ENCODE results near the gene PDIA5.

Gene PDIA5

GRCh38 chr3:123168122-123168521 is 101.3 kb downstream of the PDIA5 start:
- no peak overlapping the region for H4K91ac ChIP-seq (ENCODE audit: low read length)
- no peak overlapping the region for H3K4me2 ChIP-seq (ENCODE audit: low read length, poor library complexity, severe bottlenecking)
- H3K79me1 ChIP-seq (replicated peaks; ENCODE audit: low read length, poor library complexity, severe bottlenecking), result peaks cover 1% of the 10 kb centered on the region
- H3K27me3 ChIP-seq (ENCODE audit: control insufficient read depth in 1 of 2, insufficient read depth in 1 of 2, low read length in 2 of 2), result no peaks in the 10 kb centered on the region
- no peak overlapping the region for H3K27ac ChIP-seq (ENCODE audit: low read length, poor library complexity, severe bottlenecking)
- peaks cover 5% of the 10 kb centered on the region for H3K4me1 ChIP-seq (ENCODE audit: control insufficient read depth, insufficient read depth, low read depth, low read length)
- no peak overlapping the region for H3K23ac ChIP-seq (ENCODE audit: low read length in 2 of 2)
- no peak overlapping the region for H3K14ac ChIP-seq (ENCODE audit: low read length in 2 of 2)
- H3K9me3 ChIP-seq (ENCODE audit: control insufficient read depth, low read length), result no peaks in the 10 kb centered on the region
- H4K8ac ChIP-seq (ENCODE audit: low read length), result no peak overlapping the region
- H3K4me3 ChIP-seq (ENCODE audit: insufficient read depth in 1 of 2, low read depth in 1 of 2, low read length in 2 of 2), result no peak overlapping the region
- H3K4ac ChIP-seq (ENCODE audit: low read depth in 1 of 2, low read length in 2 of 2), result no peak overlapping the region
- H3K18ac ChIP-seq (ENCODE audit: low read depth in 1 of 2, low read length in 2 of 2), result no peak overlapping the region
- no peak overlapping the region for H2BK5ac ChIP-seq (ENCODE audit: low read depth, low read length, poor library complexity, severe bottlenecking)
- H2BK120ac ChIP-seq (ENCODE audit: low read depth, low read length), result no peak overlapping the region
- H3K36me3 ChIP-seq (ENCODE audit: control insufficient read depth in 1 of 2, insufficient read depth in 2 of 2, low read depth in 1 of 2, low read length in 2 of 2), result peaks cover 10 to 42% of the 10 kb centered on the region in 2 experiments
- H2AFZ ChIP-seq (ENCODE audit: low read depth, low read length), result no peak overlapping the region
- DNase-seq, result no peak
- no peak overlapping the region for H3K9ac ChIP-seq (ENCODE audit: low read length)
- H2BK15ac ChIP-seq (ENCODE audit: low read depth, poor library complexity, severe bottlenecking), result no peak overlapping the region
- H2BK12ac ChIP-seq (ENCODE audit: low read length in 2 of 2), result no peak overlapping the region
- H2AK5ac ChIP-seq (ENCODE audit: low read length, severe bottlenecking), result no peak overlapping the region

GRCh38 chr3:123168605-123169004 is 101.8 kb downstream of the PDIA5 start:
- Histone ChIP-seq H3K27ac (ENCODE audit: low read length, poor library complexity, severe bottlenecking) (no peak overlapping the region), H2BK12ac (ENCODE audit: low read length in 2 of 2) (no peak overlapping the region), H3K4me1 (ENCODE audit: control insufficient read depth, insufficient read depth, low read depth, low read length) (peaks cover 5% of the 10 kb centered on the region), H3K23ac (ENCODE audit: low read length in 2 of 2) (no peak overlapping the region), H3K4me2 (ENCODE audit: low read length, poor library complexity, severe bottlenecking) (no peak overlapping the region), H4K8ac (ENCODE audit: low read length) (no peak overlapping the region), H3K36me3 (ENCODE audit: control insufficient read depth in 1 of 2, insufficient read depth in 2 of 2, low read depth in 1 of 2, low read length in 2 of 2) (peaks cover 8 to 38% of the 10 kb centered on the region in 2 experiments), H4K91ac (ENCODE audit: low read length) (no peak overlapping the region), H2AFZ (ENCODE audit: low read depth, low read length) (no peak overlapping the region), H2BK15ac (ENCODE audit: low read depth, poor library complexity, severe bottlenecking) (no peak overlapping the region), H3K79me1 (replicated peaks; ENCODE audit: low read length, poor library complexity, severe bottlenecking) (peaks cover 1% of the 10 kb centered on the region), H3K4me3 (ENCODE audit: insufficient read depth in 1 of 2, low read depth in 1 of 2, low read length in 2 of 2) (no peak overlapping the region), H2BK120ac (ENCODE audit: low read depth, low read length) (no peak overlapping the region), H3K9ac (ENCODE audit: low read length) (no peak overlapping the region), H3K14ac (ENCODE audit: low read length in 2 of 2) (no peak overlapping the region), H3K27me3 (ENCODE audit: control insufficient read depth in 1 of 2, insufficient read depth in 1 of 2, low read length in 2 of 2) (no peaks in the 10 kb centered on the region), H3K18ac (ENCODE audit: low read depth in 1 of 2, low read length in 2 of 2) (no peak overlapping the region), H3K9me3 (ENCODE audit: control insufficient read depth, low read length) (no peaks in the 10 kb centered on the region), H3K4ac (ENCODE audit: low read depth in 1 of 2, low read length in 2 of 2) (no peak overlapping the region), H2BK5ac (ENCODE audit: low read depth, low read length, poor library complexity, severe bottlenecking) (no peak overlapping the region), H2AK5ac (ENCODE audit: low read length, severe bottlenecking) (no peak overlapping the region)
- WGBS, result 100% methylated on average over 1 of the region's 2 CpGs
- DNase-seq, result no peak

DNA sequence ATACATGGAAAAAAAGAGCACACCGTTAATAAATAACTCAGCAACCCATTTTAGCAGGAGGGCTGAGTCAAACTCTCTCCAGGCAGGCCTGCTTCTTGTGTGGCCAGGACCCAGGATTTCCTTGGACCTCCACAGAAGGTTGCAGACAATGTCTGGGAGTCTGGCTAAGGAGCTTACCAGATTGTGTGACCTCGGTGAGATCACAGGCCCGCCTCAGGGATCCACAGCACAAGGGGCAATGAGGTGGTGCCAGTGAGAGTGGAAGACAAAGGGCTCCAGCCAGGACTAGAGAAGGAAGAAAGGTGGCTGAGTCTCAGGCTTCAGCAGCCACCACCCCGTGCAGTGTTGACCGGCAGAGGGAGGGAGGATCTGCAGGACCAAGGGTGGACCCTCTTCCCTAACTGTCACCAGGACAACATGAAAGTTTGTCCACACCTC is 102.7 kb downstream of the PDIA5 start:
- H3K27ac ChIP-seq (ENCODE audit: low read length, poor library complexity, severe bottlenecking), result peak overlapping the region; percentile 53
- no peak overlapping the region for H3K4me3 ChIP-seq (ENCODE audit: insufficient read depth in 1 of 2, low read depth in 1 of 2, low read length in 2 of 2)
- no peak overlapping the region for H3K18ac ChIP-seq (ENCODE audit: low read depth in 1 of 2, low read length in 2 of 2)
- peaks cover under 1% of the 10 kb centered on the region for H3K79me1 ChIP-seq (replicated peaks; ENCODE audit: low read length, poor library complexity, severe bottlenecking)
- peak; percentile 5 for DNase-seq
- no peak overlapping the region for H3K4me2 ChIP-seq (ENCODE audit: low read length, poor library complexity, severe bottlenecking)
- no peak overlapping the region for H2AK5ac ChIP-seq (ENCODE audit: low read length, severe bottlenecking)
- peaks cover 1 to 28% of the 10 kb centered on the region in 2 experiments for H3K36me3 ChIP-seq (ENCODE audit: control insufficient read depth in 1 of 2, insufficient read depth in 2 of 2, low read depth in 1 of 2, low read length in 2 of 2)
- H3K14ac ChIP-seq (ENCODE audit: low read length in 2 of 2), result no peak overlapping the region
- no peak overlapping the region for H3K23ac ChIP-seq (ENCODE audit: low read length in 2 of 2)
- H3K27me3 ChIP-seq (ENCODE audit: control insufficient read depth in 1 of 2, insufficient read depth in 1 of 2, low read length in 2 of 2), result no peaks in the 10 kb centered on the region
- no peak overlapping the region for H2BK5ac ChIP-seq (ENCODE audit: low read depth, low read length, poor library complexity, severe bottlenecking)
- H4K8ac ChIP-seq (ENCODE audit: low read length), result peak overlapping the region; percentile 69
- peaks cover 5% of the 10 kb centered on the region for H3K4me1 ChIP-seq (ENCODE audit: control insufficient read depth, insufficient read depth, low read depth, low read length)
- no peak overlapping the region for H2BK12ac ChIP-seq (ENCODE audit: low read length in 2 of 2)
- WGBS, result 86% methylated on average over 5 of the region's 5 CpGs
- no peak overlapping the region for H2BK15ac ChIP-seq (ENCODE audit: low read depth, poor library complexity, severe bottlenecking)
- no peak overlapping the region for H4K91ac ChIP-seq (ENCODE audit: low read length)
- H3K9me3 ChIP-seq (ENCODE audit: control insufficient read depth, low read length), result no peaks in the 10 kb centered on the region
- H3K4ac ChIP-seq (ENCODE audit: low read depth in 1 of 2, low read length in 2 of 2), result no peak overlapping the region
- H2BK120ac ChIP-seq (ENCODE audit: low read depth, low read length), result no peak overlapping the region
- no peak overlapping the region for H2AFZ ChIP-seq (ENCODE audit: low read depth, low read length)
- H3K9ac ChIP-seq (ENCODE audit: low read length), result no peak overlapping the region

DNA sequence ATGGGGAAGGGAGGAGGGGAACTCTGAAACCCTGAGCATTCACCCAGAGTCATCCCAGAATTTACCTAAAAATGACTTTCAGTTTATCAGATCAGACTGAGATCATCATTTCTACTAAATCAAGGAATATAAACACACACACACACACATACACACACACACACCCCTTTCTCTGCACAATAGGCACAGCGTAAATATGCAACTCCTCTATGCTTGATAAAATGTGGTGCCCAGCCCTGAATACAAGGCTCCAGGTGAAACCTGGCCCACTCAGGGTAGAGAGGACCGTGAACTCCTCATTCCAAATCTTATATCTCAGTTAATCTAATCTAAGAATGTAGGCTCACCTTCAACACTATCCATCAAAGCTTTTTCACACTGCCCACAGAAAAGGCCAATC is 103.1 kb downstream of the PDIA5 start:
- Histone ChIP-seq H4K91ac (ENCODE audit: low read length) (no peak overlapping the region), H3K36me3 (ENCODE audit: control insufficient read depth in 1 of 2, insufficient read depth in 2 of 2, low read depth in 1 of 2, low read length in 2 of 2) (peaks cover 0 to 24% of the 10 kb centered on the region in 2 experiments), H3K14ac (ENCODE audit: low read length in 2 of 2) (no peak overlapping the region), H3K27ac (ENCODE audit: low read length, poor library complexity, severe bottlenecking) (peak overlapping the region; percentile 53), H2BK12ac (ENCODE audit: low read length in 2 of 2) (no peak overlapping the region), H3K9ac (ENCODE audit: low read length) (no peak overlapping the region), H3K23ac (ENCODE audit: low read length in 2 of 2) (no peak overlapping the region), H3K79me1 (replicated peaks; ENCODE audit: low read length, poor library complexity, severe bottlenecking) (no peaks in the 10 kb centered on the region), H3K4me1 (ENCODE audit: control insufficient read depth, insufficient read depth, low read depth, low read length) (peaks cover 5% of the 10 kb centered on the region), H2BK120ac (ENCODE audit: low read depth, low read length) (no peak overlapping the region), H3K9me3 (ENCODE audit: control insufficient read depth, low read length) (no peaks in the 10 kb centered on the region), H2AFZ (ENCODE audit: low read depth, low read length) (no peak overlapping the region), H4K8ac (ENCODE audit: low read length) (peak overlapping the region; percentile 69), H3K4me3 (ENCODE audit: insufficient read depth in 1 of 2, low read depth in 1 of 2, low read length in 2 of 2) (no peak overlapping the region), H2BK15ac (ENCODE audit: low read depth, poor library complexity, severe bottlenecking) (no peak overlapping the region), H3K4me2 (ENCODE audit: low read length, poor library complexity, severe bottlenecking) (no peak overlapping the region), H3K18ac (ENCODE audit: low read depth in 1 of 2, low read length in 2 of 2) (no peak overlapping the region), H2BK5ac (ENCODE audit: low read depth, low read length, poor library complexity, severe bottlenecking) (no peak overlapping the region), H3K27me3 (ENCODE audit: control insufficient read depth in 1 of 2, insufficient read depth in 1 of 2, low read length in 2 of 2) (no peaks in the 10 kb centered on the region), H2AK5ac (ENCODE audit: low read length, severe bottlenecking) (no peak overlapping the region), H3K4ac (ENCODE audit: low read depth in 1 of 2, low read length in 2 of 2) (no peak overlapping the region)
- 50% methylated on average over 2 of the region's 2 CpGs for WGBS
- no peak for DNase-seq

All from mesenchymal stem cell (in vitro differentiated cells and primary cell).